H9 (cell line): ENCODE results near the gene FBXL7. TPM values are rescaled to one million over a fixed set of nuclear protein-coding genes. Genes with fewer than 3 reads are reported as not detected.

ENCODE experiments used
- DNase-seq: peaks from one replicate; pipeline ENCODE4 v3.0.0-alpha.2; 2017
- H2AFZ ChIP-seq: one replicate; pipeline ENCODE4 v1.6.1; 2013; ENCODE audit warnings: mild to moderate bottlenecking, low read length, control low read depth, moderate library complexity
- H2AK5ac ChIP-seq: 2 replicates; pipeline ENCODE4 v1.6.1; 2013; ENCODE audit warnings: low read length, control low read depth, mixed read lengths; ENCODE audit not compliant: insufficient read length
- H2BK120ac ChIP-seq: one replicate; pipeline ENCODE4 v1.6.1; 2013; ENCODE audit warnings: low read depth, mild to moderate bottlenecking, low read length, control low read depth, inconsistent platforms; ENCODE audit not compliant: poor library complexity, severe bottlenecking
- H2BK12ac ChIP-seq: 2 replicates; pipeline ENCODE4 v1.6.1; 2013; ENCODE audit warnings: low read length, control low read depth, mixed read lengths, low read depth; ENCODE audit not compliant: insufficient read length
- H2BK15ac ChIP-seq: 2 replicates; pipeline ENCODE4 v1.6.1; 2013; ENCODE audit warnings: low read depth, low read length, control low read depth
- H2BK20ac ChIP-seq: one replicate; pipeline ENCODE4 v1.6.1; 2013; ENCODE audit warnings: low read depth, mild to moderate bottlenecking, low read length, control low read depth, inconsistent platforms; ENCODE audit not compliant: poor library complexity, severe bottlenecking
- H2BK5ac ChIP-seq: 2 replicates; pipeline ENCODE4 v1.6.1; 2013; ENCODE audit warnings: low read length, control low read depth, mixed read lengths; ENCODE audit not compliant: insufficient read length
- H3K14ac ChIP-seq: 2 replicates; pipeline ENCODE4 v1.6.1; 2013; ENCODE audit warnings: low read length, control low read depth; ENCODE audit not compliant: insufficient read depth
- H3K18ac ChIP-seq: 2 replicates; pipeline ENCODE4 v1.6.1; 2013; ENCODE audit warnings: low read depth, mild to moderate bottlenecking, mixed read lengths, low read length, control low read depth; ENCODE audit not compliant: insufficient read length
- H3K23ac ChIP-seq: 2 replicates; pipeline ENCODE4 v1.6.1; 2013; ENCODE audit warnings: low read length, control low read depth, mixed read lengths, low read depth; ENCODE audit not compliant: insufficient read length
- H3K23me2 ChIP-seq: 2 replicates; pipeline ENCODE4 v1.6.1; 2013; ENCODE audit warnings: low read depth, mild to moderate bottlenecking, mixed read lengths, low read length, control low read depth; ENCODE audit not compliant: insufficient read length, poor library complexity, severe bottlenecking
- H3K27ac ChIP-seq: 2 replicates; pipeline ENCODE4 v1.5.1; 2013; ENCODE audit warnings: low read length, control low read depth, mixed read lengths, low read depth; ENCODE audit not compliant: insufficient read length
- H3K27me3 ChIP-seq: 2 replicates; pipeline ENCODE4 v1.6.1; 2013; ENCODE audit warnings: low read length, control low read depth, inconsistent platforms; ENCODE audit not compliant: insufficient read depth
- H3K4ac ChIP-seq: 2 replicates; pipeline ENCODE4 v1.6.1; 2013; ENCODE audit warnings: low read depth, mild to moderate bottlenecking, control low read depth, inconsistent platforms, low read length, moderate library complexity
- H3K4me1 ChIP-seq: 2 replicates; pipeline ENCODE4 v1.6.1; 2013; ENCODE audit warnings: low read length, control low read depth, inconsistent platforms; ENCODE audit not compliant: insufficient read depth
- H3K4me2 ChIP-seq: 2 replicates; pipeline ENCODE4 v1.6.1; 2013; ENCODE audit warnings: low read length, control low read depth, mixed read lengths; ENCODE audit not compliant: insufficient read length, insufficient read depth
- H3K56ac ChIP-seq: 2 replicates; pipeline ENCODE4 v1.6.1; 2013; ENCODE audit warnings: low read depth, mild to moderate bottlenecking, mixed read lengths, low read length, control low read depth; ENCODE audit not compliant: insufficient read length
- H3K79me1 ChIP-seq: 2 replicates; pipeline ENCODE4 v1.6.1; 2013; ENCODE audit warnings: low read depth, mild to moderate bottlenecking, moderate library complexity, low read length, control low read depth, inconsistent platforms; ENCODE audit not compliant: insufficient read depth, poor library complexity, severe bottlenecking
- H3K79me2 ChIP-seq: 2 replicates; pipeline ENCODE4 v1.6.1; 2013; ENCODE audit warnings: low read length, control low read depth, inconsistent platforms; ENCODE audit not compliant: insufficient read depth
- H3K9ac ChIP-seq: 2 replicates; pipeline ENCODE4 v1.6.1; 2013; ENCODE audit warnings: low read length, control low read depth, mixed read lengths; ENCODE audit not compliant: insufficient read length; ENCODE audit errors: extremely low read depth
- H3K9me3 ChIP-seq: one replicate; pipeline ENCODE4 v1.6.1; 2013; ENCODE audit warnings: low read depth, low read length, inconsistent platforms; ENCODE audit not compliant: control insufficient read depth
- H3T11ph ChIP-seq: one replicate; pipeline ENCODE4 v1.6.1; 2013; ENCODE audit warnings: mild to moderate bottlenecking, low read length, control low read depth, inconsistent platforms
- H4K20me1 ChIP-seq: one replicate; pipeline ENCODE4 v1.6.1; 2013; ENCODE audit not compliant: control insufficient read depth, insufficient read length, insufficient read depth
- H4K5ac ChIP-seq: 2 replicates; pipeline ENCODE4 v1.6.1; 2013; ENCODE audit warnings: low read depth, mild to moderate bottlenecking, mixed read lengths, low read length, control low read depth; ENCODE audit not compliant: insufficient read length
- H4K8ac ChIP-seq: replicated peaks from 2 replicates; pipeline ENCODE4 v1.6.1; 2013; ENCODE audit warnings: low read length, control low read depth, mixed read lengths, low read depth; ENCODE audit not compliant: insufficient read length
- H4K91ac ChIP-seq: 2 replicates; pipeline ENCODE4 v1.6.1; 2013; ENCODE audit warnings: low read depth, mild to moderate bottlenecking, moderate library complexity, mixed read lengths, low read length, control low read depth; ENCODE audit not compliant: insufficient read length
- H3K27ac Mint-ChIP-seq, 3 experiments: 2 replicates in 2 of 3; 3 replicates in 1 of 3; pipeline ENCODE4 v1.8.0; 2020 to 2021; ENCODE audit warnings: mixed read lengths in 3 of 3, mild to moderate bottlenecking in 1 of 3, moderate library complexity in 1 of 3
- H3K27me3 Mint-ChIP-seq: 2 replicates; pipeline ENCODE4 v1.8.0; 2021; ENCODE audit warnings: low read depth, mild to moderate bottlenecking, moderate library complexity, mixed read lengths
- H3K36me3 Mint-ChIP-seq, 3 experiments: 2 replicates in 2 of 3; 3 replicates in 1 of 3; pipeline ENCODE4 v1.8.0; 2020 to 2021; ENCODE audit warnings: low read depth in 3 of 3, mixed read lengths in 3 of 3; ENCODE audit not compliant: insufficient read depth in 1 of 3
- H3K4me1 Mint-ChIP-seq, 2 experiments: 2 replicates each; pipeline ENCODE4 v1.8.0; 2020; ENCODE audit warnings: mixed read lengths in 2 of 2
- H3K4me3 Mint-ChIP-seq, 2 experiments: 2 replicates in 1 of 2; 3 replicates in 1 of 2; pipeline ENCODE4 v1.8.0; 2020 to 2021; ENCODE audit warnings: mild to moderate bottlenecking in 2 of 2, mixed read lengths in 2 of 2, moderate library complexity in 1 of 2
- H3K9me3 Mint-ChIP-seq, 2 experiments: 2 replicates in 1 of 2; 3 replicates in 1 of 2; pipeline ENCODE4 v1.8.0; 2020; ENCODE audit warnings: mild to moderate bottlenecking in 2 of 2, mixed read lengths in 2 of 2, moderate library complexity in 1 of 2
- whole genome bisulfite sequencing: extraction: QIAGEN DNeasy Blood & Tissue Kit; methylation state at CpG from one replicate; pipeline ENCODE4 v1.1.7; 2013; ENCODE audit warnings: missing lambda C conversion rate, low lambda C conversion rate, mixed read lengths; ENCODE audit not compliant: insufficient read length; ENCODE audit errors: extremely low coverage; 5-methylcytosine and 5-hydroxymethylcytosine counted together
- total RNA-seq: library from RNA; stranded (reverse); gene quantifications from 2 replicates; pipeline ENCODE4 v1.2.1, GENCODE V29; 2021
- TF ChIP-seq, protein P1 (sequence below): fragments of 200-600 bp; sonication (generic); conservative IDR thresholded peaks from 3 replicates; pipeline ENCODE4 v1.8.0; 2021; ENCODE audit warnings: antibody characterized with exemption, mild to moderate bottlenecking

Gene FBXL7
- total RNA-seq, 1 experiment from 2014 or later: 14.6 TPM

DNA sequence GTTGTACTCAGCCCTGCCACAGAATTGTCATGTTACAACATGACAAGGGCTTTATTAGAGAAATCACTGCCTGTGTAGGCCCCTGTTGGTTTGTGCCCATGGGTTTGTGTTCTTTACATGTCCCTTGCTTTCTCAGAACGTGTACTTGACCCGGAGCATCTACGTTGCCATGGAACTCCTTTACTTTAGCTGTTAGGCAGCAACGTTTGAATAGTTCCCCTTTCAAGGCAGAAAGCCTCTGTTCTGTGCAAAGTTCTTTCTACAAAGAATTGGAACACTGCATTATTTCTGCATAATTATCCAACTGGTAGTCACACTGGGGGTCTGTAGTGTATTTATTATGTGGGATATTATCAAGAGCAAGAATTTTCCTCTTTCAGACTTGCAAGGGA lies 51.1 kb downstream of the FBXL7 start:
- Mint-ChIP-seq H3K9me3 (peaks cover 23 to 30% of the 10 kb centered on the region in 2 experiments), H3K27me3 (no peaks in the 10 kb centered on the region), H3K36me3 (peaks cover 28 to 40% (median 37%) of the 10 kb centered on the region in 3 experiments), H3K27ac (peak overlapping the region in 1 of 3 experiments; percentile 89; a peak in 2 of 7 replicates), H3K4me3 (no peak overlapping the region), H3K4me1 (peaks cover 68 to 76% of the 10 kb centered on the region in 2 experiments)
- H3K4ac ChIP-seq: no peak overlapping the region
- H3K9me3 ChIP-seq: no peaks in the 10 kb centered on the region
- no peak overlapping the region for H3K9ac ChIP-seq
- no peak overlapping the region for H2BK120ac ChIP-seq
- no peak overlapping the region for H2AFZ ChIP-seq
- no peaks in the 10 kb centered on the region for H3K79me1 ChIP-seq
- no peak overlapping the region for H3K23ac ChIP-seq
- no peak for DNase-seq
- H3K79me2 ChIP-seq: no peaks in the 10 kb centered on the region; the same call in 1 of the 2 replicates
- H2BK20ac ChIP-seq: no peak overlapping the region
- H4K91ac ChIP-seq: no peak overlapping the region
- no peak overlapping the region for H2BK12ac ChIP-seq
- H3K27me3 ChIP-seq: no peaks in the 10 kb centered on the region
- no peak overlapping the region for H2BK15ac ChIP-seq
- H4K5ac ChIP-seq: no peak overlapping the region
- no peak overlapping the region for H3T11ph ChIP-seq
- H3K23me2 ChIP-seq: no peaks in the 10 kb centered on the region
- no peaks in the 10 kb centered on the region for H4K20me1 ChIP-seq
- H3K14ac ChIP-seq: no peak overlapping the region
- TF ChIP-seq, protein P1, sequence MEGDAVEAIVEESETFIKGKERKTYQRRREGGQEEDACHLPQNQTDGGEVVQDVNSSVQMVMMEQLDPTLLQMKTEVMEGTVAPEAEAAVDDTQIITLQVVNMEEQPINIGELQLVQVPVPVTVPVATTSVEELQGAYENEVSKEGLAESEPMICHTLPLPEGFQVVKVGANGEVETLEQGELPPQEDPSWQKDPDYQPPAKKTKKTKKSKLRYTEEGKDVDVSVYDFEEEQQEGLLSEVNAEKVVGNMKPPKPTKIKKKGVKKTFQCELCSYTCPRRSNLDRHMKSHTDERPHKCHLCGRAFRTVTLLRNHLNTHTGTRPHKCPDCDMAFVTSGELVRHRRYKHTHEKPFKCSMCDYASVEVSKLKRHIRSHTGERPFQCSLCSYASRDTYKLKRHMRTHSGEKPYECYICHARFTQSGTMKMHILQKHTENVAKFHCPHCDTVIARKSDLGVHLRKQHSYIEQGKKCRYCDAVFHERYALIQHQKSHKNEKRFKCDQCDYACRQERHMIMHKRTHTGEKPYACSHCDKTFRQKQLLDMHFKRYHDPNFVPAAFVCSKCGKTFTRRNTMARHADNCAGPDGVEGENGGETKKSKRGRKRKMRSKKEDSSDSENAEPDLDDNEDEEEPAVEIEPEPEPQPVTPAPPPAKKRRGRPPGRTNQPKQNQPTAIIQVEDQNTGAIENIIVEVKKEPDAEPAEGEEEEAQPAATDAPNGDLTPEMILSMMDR: no peak
- H2BK5ac ChIP-seq: no peak overlapping the region
- H2AK5ac ChIP-seq: no peak overlapping the region
- H4K8ac ChIP-seq: no peak overlapping the region
- no peak overlapping the region for H3K27ac ChIP-seq
- no peak overlapping the region for H3K18ac ChIP-seq
- H3K4me2 ChIP-seq: no peak overlapping the region
- peaks cover 28% of the 10 kb centered on the region for H3K4me1 ChIP-seq
- no CpG with 5 or more reads among the region's 4 CpGs for WGBS
- H3K56ac ChIP-seq: no peak overlapping the region
